22Rv1 (cell line): ENCODE data around the gene AJUBA.

ENCODE experiments used
- CTCF ChIP-seq: fragments of 450-650 bp; IDR thresholded peaks from 2 replicates; pipeline ENCODE4 v1.5.1; 2017; ENCODE audit warnings: mild to moderate bottlenecking
- ZFX ChIP-seq: fragments of 450-650 bp; IDR thresholded peaks from 2 replicates; pipeline ENCODE4 v1.6.1; 2017; ENCODE audit warnings: antibody characterized with exemption, borderline replicate concordance

GRCh38 chr14:22994762-22995275, 12.5 kb upstream of the AJUBA start:
- peak; percentile 66 for TF ChIP-seq CTCF
- no peak for TF ChIP-seq ZFX
